ENCODE data around the gene NRXN3.

The NRXN3 gene

GRCh38 chr14:79570648-79571047 is 1400.5 kb downstream of the NRXN3 start:
- DNase-seq, result no peak

- no peak for DNase-seq
Measured at GRCh38 chr14:79571366-79571765, 1401.2 kb downstream of the NRXN3 start.

GRCh38 chr14:79573486-79573885 is 1403.3 kb downstream of the NRXN3 start:
- no peak for DNase-seq

GRCh38 chr14:79575032-79575431 is 1404.9 kb downstream of the NRXN3 start:
- DNase-seq, result no peak

GRCh38 chr14:79576424-79576823 is 1406.3 kb downstream of the NRXN3 start:
- no peak for DNase-seq

GRCh38 chr14:79578470-79578869 is 1408.3 kb downstream of the NRXN3 start:
- DNase-seq, result no peak

- no peak for DNase-seq
Measured at GRCh38 chr14:79580414-79580813, 1410.2 kb downstream of the NRXN3 start.

- no peak for DNase-seq
Measured at GRCh38 chr14:79580906-79581305, 1410.7 kb downstream of the NRXN3 start.

GRCh38 chr14:79581912-79582576 is 1411.9 kb downstream of the NRXN3 start:
- no peak for DNase-seq

GRCh38 chr14:79583738-79584408 is 1413.7 kb downstream of the NRXN3 start:
- DNase-seq, result no peak

- no peak for DNase-seq
Measured at GRCh38 chr14:79584679-79585078, 1414.5 kb downstream of the NRXN3 start.

GRCh38 chr14:79585845-79586244 is 1415.7 kb downstream of the NRXN3 start:
- no peak for DNase-seq

GRCh38 chr14:79586416-79586815 is 1416.2 kb downstream of the NRXN3 start:
- DNase-seq, result no peak

- DNase-seq, result no peak
Measured at GRCh38 chr14:79586989-79587598, 1416.9 kb downstream of the NRXN3 start.

- no peak for DNase-seq
Measured at GRCh38 chr14:79587875-79588274, 1417.7 kb downstream of the NRXN3 start.

- DNase-seq, result no peak
Measured at GRCh38 chr14:79588398-79588797, 1418.2 kb downstream of the NRXN3 start.

- no peak for DNase-seq
Measured at GRCh38 chr14:79596551-79596950, 1426.4 kb downstream of the NRXN3 start.

- DNase-seq, result no peak
Measured at GRCh38 chr14:79597566-79597965, 1427.4 kb downstream of the NRXN3 start.

- no peak for DNase-seq
Measured at GRCh38 chr14:79598339-79598738, 1428.2 kb downstream of the NRXN3 start.

GRCh38 chr14:79599239-79599638 is 1429.1 kb downstream of the NRXN3 start:
- DNase-seq, result no peak

- DNase-seq, result no peak
Measured at GRCh38 chr14:79600406-79600805, 1430.2 kb downstream of the NRXN3 start.

GRCh38 chr14:79601579-79601978 is 1431.4 kb downstream of the NRXN3 start:
- DNase-seq, result no peak

- no peak for DNase-seq
Measured at GRCh38 chr14:79602045-79602444, 1431.9 kb downstream of the NRXN3 start.

GRCh38 chr14:79602742-79603141 is 1432.6 kb downstream of the NRXN3 start:
- DNase-seq, result no peak
